Measurements from ENCODE around the gene SSU72.
A peak's percentile ranks its signal among the peaks of the same experiment; 100 is the strongest.
"Not testable (repeated sequence)": the region's sequence is repeated elsewhere in the genome, so short reads cannot be mapped to it uniquely, and the experiment has no call there.

SSU72 gene

DNA sequence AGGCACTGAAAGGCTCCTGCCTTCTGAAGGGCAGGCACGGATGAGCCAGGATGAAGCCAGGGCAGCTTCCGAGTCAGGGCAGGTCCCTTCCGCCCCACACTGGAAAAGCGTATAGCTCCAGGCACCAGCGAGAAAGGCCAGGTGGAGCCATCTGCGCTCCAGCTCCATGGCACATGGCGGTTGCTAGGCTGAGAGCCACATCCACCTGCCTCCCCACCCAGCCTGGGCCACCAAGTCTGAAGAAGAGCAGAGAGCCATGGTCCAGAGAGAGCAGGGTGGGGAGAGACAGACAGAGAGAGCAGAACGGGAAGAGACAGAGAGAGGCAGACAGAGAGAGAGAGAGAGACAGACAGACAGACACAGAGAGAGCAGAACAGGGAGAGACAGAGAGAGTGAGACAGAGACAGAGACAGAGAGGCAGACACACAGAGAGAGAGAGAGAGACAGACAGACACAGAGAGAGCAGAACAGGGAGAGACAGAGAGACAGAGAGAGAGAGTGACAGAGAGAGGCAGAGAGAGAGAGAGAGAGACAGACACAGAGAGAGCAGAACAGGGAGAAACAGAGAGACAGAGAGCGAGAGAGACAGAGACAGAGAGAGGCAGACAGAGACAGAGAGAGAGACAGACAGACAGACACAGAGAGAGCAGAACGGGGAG lies 20.1 kb upstream of the SSU72 start:
- no peak for DNase-seq

DNA sequence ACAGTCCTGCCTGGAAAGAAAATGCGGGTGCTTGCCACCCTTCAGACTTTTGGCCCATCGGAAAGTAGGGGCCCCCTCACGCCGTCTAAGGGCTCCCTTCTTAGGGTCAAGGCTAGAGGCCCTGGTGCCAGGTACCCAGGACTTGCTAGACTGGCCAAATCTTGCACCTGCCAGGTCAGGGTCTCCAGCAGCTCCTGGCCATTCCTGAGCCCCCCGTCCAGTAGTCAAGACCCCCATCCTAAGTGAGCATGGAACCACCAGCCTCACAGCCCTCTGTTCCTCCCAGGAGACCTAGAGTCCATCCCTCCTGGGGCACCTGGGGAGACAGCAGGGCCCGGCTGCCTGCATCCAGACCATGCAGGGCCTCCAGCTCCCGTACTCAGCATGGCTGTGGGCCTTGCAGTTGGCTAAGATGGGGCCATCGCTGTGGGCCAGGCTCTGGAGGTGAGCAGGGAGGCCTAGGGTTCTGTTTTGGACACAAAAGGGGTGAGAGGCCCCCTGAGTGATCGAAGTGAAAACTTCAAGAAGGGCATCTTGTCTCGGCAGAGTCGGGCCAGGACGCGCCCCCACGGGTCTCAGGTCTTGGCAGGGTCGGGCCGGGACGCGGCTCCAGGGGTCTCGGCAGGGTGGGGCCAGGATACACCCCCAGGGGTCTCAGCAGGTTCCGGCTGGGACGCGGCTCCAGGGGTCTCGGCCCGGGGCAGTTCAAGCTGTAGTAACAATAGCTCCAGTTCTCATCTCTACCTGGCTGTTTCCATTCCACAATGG lies 19.4 kb upstream of the SSU72 start:
- no peak for DNase-seq

DNA sequence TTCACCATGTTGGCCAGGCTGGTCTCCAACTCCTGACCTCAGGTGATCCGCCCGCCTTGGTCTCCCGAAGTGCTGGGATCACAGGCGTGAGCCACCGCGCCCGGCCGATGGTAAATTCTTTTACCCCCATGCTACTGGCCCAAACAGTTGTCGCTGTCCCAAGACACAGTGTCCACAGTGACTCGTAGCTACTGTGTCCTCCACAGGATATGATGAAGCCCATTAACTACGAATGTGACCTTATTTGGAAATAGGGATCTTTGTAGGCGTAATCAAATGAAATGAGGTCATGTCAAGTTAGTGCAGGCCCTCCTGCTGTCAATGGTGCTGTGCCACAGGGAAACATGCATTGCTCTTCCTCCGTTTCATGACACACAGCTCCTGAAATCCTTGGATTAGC lies 16.8 kb upstream of the SSU72 start:
- no peak for DNase-seq

DNA sequence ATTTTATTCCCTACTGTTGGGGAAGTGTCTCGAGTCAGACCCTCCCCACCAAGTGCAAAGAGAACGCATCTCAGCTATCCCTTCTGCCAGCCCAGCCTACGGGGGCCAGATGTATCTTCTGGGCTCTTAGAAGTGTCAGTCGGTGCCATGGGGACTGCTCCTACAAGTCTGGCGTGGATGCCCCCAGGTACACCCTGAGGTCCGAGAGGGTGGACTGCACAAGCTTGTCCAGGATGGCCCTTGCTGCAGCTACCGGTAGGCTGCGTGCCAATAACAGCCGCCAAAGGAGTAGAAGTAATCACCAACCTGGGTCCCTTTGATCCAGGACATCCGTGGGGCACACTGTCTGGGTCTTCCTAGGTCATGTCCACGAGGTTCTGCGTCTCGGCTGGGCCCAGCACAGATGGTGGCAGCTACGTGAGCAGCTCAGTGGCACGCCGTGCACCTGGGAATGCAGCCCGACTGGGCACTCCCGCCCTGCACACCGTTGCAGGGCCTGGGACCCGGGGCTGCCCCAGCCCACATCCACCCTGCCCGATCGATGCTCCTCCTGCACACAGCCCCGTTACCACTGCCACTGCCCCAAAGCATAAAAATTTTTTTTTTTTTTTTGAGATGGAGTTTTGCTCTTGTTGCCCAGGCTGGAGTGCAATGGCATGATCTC lies 8.8 kb upstream of the SSU72 start:
- no peak for DNase-seq

DNA sequence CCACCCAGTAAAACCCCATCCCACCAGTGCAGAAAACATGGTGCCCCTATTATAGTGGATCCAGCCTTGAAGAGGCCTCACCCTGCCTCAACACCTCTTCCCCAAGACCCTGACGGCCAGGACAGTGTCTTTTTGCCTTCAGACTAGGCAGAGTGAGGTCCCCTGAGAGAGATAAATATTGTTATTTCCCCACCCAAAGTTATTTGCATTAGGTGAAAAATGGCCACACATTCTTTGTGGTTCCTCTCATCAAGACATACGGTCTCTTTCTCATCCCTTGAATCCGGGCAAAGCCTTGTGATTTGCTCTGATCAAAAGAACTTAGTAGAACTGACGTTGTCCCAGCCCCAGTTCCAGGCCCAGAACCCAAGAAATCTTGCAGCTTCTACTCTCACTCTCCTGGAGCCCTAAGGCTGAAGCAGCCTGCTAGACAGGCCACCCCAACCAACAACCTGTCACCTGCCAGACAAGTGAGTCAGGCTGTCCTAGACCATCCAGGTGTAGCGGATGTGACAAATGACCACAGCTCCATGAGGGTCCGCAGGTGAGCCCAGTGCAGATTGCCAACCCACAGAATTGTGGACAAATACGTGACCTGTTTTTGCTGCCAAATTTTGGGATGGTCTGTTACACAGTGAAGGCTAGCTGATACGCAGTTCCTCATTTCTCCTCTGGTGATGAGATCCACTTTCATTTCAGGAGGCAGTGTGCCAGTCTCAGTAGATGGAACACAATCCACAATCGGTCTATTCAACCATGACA lies 8.1 kb upstream of the SSU72 start:
- DNase-seq: no peak

DNA sequence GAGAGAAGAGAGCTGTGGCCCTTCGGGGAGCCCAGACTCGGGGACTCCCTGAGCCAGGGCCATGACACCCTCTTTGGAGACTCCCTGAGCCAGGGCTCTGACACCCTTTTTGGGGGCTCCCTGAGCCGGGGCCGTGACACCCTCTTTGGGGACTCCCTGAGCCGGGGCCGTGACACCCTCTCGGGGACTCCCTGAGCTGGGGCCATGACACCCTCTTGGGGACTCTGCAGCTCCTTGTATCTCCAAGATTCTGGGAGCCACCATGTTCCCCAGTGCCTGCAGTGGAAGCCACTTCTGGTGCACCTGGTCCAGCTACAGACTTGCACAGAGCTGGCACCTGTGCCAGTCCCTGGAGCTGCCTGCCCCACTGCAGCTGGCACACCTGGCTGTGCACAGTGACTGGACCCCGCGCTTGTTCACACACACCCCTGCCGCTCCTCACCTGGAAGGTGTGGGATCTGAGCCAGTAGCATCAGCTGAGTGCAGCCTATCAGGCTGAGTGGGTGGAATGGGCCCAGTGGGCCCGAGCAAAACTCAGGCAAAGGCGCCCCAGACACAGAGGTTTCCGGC lies 3.8 kb upstream of the SSU72 start:
- no peak for DNase-seq

DNA sequence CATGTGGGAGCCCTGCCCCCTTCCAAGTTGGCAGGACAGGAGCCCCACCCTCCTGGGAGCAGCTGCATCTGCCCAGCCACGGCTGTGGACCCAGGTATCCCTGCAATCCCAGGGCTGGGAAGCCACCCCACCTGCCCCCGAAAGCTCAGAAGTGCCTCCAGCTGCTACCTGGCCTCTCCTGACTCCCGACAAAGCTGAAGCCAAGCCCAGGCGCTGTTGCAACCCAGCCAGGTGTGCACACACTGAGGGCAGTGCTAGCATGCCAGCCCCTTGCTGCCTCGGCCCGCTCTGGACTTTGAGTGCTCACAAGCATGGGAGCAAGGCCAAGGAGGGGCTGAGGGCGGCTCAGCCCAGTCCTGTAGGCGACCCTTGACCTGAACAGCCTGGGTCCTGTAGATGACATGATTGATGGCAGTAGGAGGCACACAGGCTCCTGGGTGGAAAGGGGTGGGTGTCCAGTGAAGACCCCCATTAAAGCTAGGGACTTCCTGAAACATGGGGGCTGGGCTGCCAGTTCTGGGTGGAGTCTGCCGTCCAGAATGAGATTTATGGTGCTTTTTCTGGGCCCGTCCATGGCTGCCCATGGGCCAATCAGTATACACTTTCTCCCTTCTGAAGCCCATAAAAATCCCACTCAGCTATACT lies 2.8 kb upstream of the SSU72 start:
- DNase-seq: no peak

DNA sequence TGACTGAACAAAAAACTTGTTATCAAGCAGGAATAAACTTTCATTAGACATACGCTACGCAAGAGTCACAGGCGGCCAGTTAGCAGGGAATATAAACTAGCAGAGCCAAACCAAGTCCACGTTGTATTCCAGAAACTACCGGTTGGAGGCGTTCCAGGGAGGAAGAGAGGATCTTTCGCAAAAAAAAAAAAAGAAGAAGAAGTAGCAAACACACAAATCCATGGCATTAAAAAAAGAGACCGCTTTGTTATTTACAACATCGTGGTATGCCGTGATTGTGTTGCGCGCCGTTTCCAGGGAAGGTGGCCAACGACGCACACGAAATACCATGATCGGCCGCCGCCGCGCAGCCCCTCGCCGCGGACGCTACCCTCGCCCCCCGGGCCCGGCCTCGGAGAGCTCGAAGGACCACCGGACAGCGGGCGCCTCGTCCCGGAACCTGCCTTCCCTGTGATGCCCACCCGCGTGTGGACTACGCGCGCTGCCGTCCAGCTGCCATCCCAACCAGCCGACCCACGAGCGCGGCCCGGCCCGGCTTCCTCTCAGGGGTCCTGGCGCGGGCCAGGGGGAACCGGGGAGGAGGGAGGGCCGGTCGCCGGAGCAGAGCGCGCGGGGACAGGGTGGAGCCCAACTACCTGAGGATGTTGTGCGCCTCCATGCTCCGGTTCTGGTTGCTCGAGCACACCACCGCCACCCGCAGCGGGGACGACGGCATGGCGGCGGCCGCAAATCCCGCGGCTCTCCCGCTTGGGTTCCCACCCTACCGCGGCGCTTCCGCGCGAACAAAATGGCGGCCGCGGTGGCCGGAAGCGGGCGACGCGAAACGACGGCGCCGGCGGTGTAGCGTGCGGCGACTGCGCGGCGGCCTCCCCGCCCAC lies 581 bp downstream of the SSU72 start:
- DNase-seq: peak; percentile 65

DNA sequence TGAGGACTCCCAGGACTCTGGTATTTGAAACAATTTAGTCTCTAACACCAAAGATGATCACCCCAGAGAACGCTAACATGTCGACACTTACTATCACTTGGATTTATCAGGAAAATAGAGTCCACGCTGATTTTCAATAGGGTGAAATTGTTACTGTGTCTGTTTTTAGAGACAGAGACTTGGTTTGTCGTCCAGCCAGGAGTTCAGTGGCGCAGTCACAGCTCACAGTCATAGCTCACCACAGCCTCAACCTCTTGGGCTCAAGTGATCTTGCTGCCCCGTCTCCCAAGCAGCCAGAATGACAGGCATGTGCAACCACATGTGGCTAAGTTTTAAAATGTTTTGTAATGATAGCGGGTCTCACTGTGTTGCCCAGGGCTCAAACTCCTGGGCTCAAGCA lies 5.3 kb downstream of the SSU72 start:
- no peak for DNase-seq

DNA sequence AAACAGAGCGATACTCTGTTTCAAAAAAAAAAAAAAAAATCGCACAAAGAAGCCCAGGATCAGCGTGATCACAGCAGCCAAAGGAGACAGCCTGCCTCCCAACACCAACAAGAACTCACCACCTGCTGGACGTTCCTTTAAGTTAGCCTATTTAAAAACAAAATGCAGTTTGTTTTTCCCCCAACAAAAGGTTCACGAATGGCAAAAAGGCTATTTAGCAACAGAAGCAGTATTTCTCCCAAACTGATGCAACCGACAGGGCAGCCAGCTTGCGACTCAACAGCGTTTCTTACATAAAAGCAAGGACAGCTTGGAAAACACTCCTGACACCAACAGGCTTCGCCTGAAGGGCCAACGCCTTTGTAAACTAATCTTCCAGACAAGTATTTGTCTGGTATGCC lies 6.8 kb downstream of the SSU72 start:
- no peak for DNase-seq

DNA sequence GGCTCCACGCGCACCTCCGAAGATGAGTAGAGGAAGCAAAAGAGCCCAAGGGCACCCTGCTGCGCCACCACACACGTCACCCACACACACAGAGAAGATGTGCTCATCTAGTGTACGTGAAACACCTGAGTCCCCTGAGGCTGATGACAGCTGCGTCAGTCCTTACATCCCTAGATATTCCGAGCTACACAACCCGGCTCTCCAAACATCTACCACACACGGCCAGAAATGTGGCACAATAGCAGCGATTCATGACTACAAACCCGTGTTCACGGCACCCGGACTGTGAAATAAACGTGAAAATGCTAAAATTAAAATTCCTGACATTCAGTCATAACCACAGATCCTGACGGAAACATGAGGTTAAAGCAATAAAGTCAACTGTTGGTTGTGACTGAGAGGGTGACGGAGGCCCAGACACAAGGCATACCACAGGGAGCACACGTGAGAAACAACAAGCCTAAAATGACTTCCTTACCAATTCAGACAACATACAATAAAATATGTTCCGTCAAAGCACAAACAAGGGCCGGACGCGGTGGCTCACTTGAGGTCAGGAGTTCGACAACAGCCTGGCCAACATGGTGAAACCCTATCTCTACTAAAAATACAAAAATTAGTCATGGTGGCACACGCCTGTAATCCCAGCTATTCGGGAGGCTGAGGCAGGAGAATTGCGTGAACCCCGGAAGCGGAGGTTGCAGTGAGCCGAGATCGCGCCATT lies 7.3 kb downstream of the SSU72 start:
- no peak for DNase-seq

DNA sequence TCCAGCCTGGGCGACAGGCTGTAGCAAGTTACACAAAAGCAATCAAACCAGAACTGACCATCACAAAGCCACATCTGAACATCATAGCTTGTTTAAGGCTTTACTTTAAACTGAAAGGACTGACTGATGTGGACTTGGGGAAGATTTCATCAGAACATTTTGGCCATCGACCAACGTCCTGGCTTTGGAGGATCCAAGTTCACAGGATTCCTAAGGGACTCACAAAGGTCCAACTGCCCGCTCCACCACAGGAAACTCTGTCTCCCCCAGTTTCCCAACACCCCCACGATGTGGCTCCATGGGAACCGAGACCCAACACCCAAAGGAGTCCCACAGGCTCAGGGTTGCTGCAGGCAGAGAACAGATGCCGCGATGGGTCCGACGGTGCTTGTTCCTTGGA lies 9.3 kb downstream of the SSU72 start:
- no peak for DNase-seq

DNA sequence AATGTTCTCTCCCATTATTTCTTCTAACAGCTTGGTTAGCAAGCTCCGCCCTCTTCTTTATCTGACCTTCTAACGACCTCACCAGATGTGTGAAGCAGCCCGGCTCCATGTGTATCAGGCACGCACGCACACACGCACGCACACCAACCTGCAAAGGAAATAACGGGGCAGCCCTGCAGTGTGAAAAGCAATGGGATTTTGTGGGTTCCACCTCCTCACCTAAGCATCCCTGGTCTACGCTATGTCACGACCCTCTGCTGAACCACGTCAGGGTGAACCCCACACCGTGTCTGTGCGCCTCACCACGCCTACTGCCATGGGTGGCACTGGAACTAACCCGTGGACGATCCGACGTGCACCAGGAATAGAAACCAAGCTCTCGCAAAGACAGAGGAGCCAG lies 10.4 kb downstream of the SSU72 start:
- no peak for DNase-seq

DNA sequence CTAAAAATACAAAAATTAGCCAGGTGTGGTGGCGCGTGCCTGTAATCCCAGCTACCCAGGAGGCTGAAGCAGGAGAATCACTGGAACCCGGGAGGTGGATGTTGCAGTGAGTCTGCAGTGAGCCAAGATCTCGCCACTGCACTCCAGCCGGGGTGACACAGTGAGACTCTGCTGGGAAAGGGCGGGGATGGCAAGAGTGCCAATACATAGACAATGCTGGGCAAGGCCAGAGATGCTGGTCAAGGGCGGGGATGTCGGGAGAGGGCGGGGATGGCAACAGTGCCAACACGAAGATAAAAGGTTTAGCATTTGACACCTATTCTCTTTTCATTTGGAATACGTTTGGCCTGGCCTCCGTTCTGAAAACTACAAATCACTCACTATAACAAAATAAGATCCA lies 11.0 kb downstream of the SSU72 start:
- DNase-seq: no peak

DNA sequence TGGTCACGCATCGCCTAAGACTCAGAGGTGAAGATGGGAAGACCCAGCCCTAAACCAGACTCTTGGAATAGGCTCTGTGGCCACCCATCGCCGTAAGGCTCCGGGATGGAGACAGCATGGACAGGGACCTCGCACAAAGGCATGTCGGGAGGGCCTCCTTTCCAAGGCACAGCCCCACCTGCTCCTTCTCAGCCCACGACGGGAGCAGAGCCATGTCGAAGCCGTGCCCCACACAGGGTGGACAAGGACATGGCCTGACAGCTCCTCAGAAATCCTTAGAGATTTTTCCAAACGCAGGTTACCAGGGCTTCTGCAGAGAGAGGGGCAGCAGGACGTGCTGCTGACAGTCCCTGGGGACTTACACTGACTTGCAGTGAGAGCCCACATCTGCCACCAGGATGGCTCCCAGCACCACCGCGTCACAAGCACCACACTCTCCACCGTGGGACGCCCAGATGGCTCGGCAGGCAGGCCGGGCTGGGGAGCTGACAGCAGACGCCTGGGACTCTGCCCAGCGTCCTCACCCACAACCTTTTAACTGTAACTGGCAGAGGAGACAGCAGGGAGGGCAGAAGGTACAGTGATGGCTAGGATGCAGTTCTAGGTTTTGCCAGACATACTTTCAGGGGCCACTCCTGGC lies 12.0 kb downstream of the SSU72 start:
- no peak for DNase-seq

DNA sequence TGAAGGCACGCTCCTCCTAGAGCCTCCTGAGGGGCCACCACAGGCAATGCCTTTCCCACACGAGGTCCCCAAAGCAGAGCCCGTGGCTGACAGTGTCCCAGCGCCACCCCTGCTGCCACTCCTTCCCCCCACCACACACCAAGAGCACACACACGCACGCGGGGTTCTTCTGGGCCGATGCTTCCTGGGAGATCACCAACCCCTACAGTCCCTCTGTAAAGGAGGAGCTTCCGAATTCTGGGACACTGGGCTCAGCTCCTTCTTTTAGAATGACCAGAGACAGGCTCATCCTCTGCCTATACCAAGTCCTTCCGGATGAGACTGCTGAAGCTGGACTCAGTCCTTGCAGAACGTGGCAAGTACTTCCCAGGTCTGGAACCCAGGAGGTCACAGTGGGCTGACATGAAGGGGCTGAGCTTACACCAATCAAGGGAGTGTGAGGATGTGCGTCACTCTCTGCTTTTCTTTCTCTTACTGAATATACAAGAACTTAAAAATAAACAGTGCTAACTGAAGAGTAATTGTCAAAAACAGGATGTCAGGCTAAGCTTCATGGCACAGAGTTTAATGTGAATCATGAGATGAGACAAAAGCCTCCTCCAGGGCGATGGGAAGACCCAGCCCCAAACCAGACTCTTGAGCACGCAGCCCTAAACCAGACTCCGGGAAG lies 12.7 kb downstream of the SSU72 start:
- DNase-seq: no peak

DNA sequence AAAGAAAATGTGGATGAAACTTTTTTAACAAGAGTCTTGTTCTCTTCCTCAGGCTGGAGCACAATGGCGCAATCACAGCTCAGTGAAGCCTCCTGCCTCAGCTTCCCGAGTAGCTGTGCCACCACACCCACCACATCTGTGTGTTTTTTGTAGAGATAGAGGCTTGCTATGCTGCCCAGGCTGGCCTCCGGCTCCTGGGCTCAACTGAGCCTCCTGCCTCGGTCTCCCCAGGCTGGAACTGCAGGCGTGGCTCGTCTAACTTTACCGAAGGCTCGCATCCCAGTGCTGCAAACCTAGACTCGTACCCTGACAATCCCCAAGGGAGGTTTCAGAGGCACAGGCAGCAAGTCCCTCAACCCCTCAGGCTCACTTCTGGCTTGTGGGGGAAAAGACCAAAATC lies 14.5 kb downstream of the SSU72 start:
- no peak for DNase-seq

DNA sequence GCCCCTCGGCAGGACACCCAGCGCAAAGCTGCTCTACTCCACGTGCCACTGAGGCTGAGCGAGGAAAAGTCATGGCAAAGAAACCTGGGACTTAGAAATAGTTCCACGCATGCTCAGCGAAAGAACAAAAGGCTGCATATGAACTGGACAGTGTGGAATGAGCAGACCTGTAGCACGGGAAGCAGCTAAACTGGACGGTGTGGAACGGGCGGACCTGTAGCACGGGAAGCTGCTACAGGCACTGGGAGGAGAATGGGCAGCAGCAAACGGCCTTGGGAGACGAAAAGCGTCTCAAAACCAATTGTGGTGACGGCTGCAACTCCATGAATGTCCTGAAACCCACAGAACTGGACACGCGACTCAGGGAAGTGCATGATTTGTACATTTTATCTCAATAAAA lies 15.6 kb downstream of the SSU72 start:
- DNase-seq: no peak

DNA sequence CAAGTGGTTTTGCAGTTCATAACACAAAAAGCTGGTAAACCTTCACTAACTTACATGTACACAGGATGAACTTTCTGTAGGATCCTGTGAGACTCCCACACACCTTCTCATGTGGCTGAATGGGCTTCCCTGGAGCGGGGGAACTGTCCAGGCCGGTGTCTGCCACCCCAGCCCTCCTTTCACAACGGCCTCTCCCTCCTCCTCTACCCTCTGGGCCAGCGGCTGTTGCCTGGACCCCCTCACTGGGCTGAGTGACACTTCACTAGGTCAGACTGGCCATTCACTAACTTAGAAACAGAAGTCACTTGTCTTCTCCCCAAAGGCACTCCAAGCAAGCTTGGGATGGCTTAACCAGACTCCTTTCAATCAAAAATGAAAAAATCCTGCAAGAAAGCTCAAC lies 16.1 kb downstream of the SSU72 start:
- DNase-seq: no peak

DNA sequence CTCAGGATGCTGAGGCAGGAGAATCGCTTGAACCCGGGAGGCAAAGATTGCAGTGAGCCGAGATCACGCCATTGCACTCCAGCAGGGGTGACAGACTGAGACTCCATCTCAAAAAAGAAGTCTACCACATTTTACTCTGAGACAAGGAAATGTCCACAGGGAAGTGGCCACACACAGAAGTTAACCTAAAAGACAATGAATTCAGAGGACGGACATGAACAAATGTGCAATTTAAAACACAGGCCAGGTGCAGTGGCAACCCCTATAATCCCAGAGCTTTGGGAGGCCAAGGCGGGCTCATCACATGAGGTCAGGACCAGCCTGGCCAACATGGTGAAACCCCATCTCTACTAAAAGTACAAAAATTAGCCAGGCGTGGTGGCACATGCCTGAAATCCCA lies 17.0 kb downstream of the SSU72 start:
- DNase-seq: not testable (repeated sequence)

All from NCI-H1048 (cell line).